HG03139 (cell line): ENCODE results near the gene ZMIZ1.

Experiments used
- ATAC-seq: cut with Tn5 transposase; IDR thresholded peaks from one replicate; pipeline ENCODE4 v1.9.1; 2021; ENCODE audit not compliant: unreplicated experiment

ZMIZ1 gene

DNA sequence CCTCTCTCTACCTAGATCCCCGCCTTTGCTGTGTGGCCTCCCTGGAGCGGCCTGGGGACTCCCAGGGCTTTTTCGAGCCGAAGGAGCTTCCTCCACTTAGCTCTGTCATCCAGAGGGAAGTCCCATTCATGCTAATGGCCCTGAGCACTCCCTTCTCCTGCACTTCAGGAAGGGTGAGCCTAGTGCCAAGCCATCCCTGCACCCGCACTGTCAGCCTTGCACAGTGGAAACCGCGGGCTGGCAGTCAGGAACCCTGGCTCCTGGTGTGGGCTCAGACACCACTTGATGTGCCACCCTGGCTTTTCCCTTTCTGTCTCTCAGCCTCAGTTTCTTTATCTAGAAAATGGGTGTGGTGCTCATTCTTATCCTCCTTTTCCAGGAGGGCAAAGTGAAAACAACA is 131.6 kb downstream of the ZMIZ1 start:
- ATAC-seq: no peak

DNA sequence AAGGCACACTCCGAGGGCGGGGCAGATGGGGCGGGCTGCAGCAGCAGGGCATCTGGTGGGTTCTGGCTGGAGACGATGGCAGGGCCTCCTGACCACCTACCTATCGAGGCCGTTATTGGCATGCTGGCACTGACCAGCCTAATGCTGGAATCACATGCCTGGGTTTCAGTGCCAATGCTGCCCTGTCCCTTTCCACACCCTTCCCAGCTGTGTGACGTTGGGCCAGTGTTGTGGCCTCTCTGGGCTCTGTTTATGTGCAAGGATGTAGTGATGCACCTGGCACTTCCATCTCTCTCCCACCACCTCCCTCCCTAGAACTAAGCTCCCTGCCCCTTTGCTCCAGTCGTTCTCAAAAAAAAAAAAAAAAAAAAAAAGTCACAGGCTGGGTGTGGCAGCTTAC is 132.9 kb downstream of the ZMIZ1 start:
- ATAC-seq: no peak

DNA sequence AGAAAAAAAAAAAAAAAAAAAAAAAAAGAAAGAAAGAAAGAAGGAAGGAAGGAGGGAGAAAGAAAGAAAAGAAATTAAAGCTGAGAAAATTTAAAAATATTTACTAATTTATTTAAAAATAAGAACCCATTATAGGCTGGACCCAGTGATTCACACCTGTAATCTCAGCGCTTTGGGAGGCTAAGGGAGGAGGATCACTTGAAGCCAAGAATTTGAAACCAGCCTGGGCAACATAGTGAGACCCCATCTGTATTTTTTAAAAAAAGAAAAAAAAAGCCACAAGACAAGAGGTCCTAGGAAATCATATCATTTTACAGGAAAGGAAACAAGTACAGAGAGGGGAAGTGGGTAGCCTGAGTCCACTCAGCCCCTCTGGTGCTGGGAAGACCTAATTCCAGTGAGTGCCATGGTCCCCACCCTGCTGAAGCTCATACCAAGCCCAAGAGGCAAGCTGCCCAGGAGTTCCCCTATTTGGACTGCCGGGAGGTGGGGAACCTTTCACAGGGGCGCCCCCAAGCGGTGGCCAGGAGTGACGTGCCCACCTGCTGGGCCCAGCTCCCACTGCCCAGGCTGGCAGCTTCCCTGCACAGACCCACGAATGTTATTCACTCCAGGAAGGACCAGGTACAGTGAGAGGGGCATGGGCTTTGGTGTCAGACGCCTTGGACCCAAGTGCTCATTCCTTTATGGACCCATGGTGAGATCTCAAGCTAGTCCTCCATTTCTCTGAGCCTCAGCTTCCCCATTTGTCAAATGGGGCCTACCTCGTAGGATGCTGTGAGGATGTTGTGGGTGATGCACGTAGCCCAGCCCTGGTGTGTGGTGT is 133.6 kb downstream of the ZMIZ1 start:
- ATAC-seq: no peak

DNA sequence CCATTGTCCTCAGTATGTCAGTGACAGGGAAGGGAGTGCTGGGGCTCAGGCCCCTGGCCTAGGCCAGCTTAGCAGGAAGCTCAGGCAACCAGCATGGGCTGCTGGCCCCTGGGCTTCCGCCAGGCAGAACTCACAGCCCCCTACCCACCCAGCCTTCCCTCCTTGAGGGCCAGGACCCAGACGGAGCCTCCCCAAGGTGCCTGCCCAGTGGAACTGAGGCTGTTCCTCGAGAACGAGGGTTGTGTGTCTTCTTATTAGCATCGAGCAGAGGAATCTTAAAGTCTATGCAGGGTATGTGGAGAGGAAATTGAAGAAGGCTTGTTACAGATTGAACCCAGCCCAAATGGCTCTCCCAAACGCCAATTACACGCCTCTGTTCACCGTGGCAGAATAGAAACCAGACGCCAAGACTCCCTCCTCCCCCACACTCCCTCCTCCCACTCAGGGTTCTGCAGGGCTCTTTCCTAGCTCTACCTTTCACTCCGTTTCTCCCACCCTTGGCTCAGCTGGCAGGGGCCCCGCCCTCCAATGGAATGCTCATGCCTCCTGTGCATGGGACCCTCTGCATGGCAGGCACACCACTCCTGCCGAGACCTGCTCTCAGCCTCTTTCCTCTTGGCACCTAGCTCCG is 134.4 kb downstream of the ZMIZ1 start:
- ATAC-seq: no peak

DNA sequence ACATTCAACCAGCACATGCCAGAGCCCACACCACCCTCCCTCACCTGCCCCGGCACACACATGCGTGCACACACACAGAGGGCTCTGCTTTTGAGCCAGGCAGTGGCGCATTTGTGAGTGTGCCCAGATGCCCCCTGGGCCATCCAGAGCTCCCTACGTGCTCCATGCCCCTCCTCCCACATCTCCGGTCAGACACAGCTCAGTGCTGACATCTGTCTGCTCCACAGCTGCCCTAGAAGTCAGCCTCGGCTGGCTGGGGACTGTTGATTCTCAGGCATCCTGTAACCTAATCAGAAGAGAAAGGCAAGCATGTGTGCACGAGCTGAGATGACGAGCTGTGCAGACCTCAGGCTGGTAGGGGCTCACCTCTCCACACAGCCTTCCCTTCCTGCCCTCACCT is 135.1 kb downstream of the ZMIZ1 start:
- no peak for ATAC-seq

DNA sequence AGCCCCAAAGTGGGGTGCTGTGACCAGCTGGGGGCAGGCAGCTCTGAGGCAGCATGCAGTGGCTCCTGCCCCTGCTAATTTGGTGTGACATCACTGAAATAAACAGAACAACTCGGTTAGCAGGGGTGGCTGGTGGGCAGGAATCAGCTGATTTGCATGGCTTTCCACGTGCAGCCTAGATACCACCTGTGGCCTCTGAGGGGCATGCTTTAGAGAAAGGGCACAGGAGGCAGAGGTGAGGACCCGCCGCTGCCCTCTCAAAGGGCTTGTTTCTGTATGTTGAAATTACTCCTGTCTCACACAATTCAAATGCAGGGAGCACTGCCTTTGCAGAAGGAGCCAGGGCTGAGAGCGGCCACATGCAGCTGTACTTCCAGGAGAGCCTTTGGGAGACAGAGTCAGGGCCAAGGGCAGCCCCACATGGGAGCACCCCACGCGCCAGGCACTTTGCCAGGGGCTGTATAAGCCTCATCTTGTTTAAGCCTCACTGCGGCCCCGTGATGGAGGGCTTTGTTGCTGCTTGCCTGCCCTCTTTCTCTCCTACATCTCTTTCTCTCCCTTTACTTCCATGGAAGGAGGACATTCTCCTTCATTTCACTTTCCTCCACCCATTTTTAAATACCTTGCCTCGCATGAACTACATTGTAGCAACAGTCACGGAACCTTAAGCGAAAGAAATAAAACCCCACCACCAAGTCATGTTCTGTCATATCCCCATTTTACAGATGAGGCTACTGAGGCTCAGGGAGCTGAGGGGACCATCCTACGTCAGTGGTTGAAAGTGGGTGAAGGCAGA is 137.7 kb downstream of the ZMIZ1 start:
- no peak for ATAC-seq

DNA sequence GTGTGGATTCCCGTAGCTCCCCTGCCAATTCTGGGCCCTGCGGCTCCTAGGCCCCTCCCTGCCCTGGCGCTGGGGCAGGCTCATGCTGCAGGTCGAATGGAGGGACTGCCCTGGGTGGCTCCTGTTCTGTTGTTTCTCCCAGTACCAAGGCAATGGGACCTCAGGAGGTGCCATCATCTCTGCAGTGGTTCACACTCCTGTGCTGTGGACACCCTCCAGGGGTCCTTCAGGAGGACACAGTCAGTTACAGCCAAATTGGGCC is 138.3 kb downstream of the ZMIZ1 start:
- ATAC-seq: no peak

DNA sequence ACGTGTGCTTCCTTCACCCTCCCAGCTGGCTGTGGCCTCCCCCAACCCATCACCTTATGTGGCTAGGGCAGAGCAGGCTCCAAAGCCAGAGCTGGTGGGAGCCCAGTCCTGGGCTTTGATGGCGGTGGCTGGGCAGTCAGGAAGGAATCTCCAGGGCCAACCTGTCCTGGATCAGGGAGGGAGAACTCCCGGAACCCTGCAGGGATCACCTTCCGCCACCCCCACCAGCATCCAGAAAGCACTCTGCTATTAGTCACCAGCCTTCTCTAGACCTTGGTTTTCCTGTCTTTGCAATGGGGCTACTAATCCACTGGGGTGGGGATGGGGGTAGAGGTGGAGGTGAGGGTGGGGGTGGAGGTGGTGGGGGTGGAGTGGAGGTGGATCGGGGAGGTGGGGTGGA is 139.0 kb downstream of the ZMIZ1 start:
- no peak for ATAC-seq

DNA sequence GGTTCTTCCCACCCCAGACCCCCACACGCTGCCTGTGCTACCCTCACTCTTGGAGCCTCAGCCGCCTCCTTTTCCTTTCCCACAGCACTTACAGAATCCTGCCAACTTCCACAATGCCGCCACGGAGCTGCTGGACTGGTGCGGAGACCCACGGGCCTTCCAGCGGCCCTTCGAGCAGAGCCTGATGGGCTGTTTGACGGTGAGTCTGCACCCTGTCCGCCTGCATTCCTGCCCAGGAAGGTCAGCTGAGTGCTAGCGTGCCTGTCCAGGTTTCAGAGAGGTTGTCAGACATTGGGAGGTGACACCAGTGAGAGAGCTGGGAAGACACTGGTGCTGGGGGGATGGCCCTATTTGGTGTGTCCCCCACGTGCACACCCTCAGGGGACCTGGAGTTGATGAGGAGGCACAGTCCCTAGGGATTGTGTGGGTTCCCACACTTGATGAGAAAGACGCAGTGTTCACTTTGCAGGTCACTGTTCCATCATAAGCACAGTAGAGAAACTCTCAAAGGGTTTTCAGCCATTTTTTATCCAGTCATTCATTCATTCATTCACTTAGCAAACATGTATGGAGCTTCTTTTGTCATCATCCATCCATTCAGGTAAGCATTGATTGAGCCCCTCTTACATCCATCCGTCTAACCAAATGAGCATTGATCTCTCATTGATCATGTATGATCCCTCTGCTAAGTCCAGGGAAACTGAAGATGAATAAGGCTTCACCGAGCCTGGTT is 139.7 kb downstream of the ZMIZ1 start:
- ATAC-seq: no peak

DNA sequence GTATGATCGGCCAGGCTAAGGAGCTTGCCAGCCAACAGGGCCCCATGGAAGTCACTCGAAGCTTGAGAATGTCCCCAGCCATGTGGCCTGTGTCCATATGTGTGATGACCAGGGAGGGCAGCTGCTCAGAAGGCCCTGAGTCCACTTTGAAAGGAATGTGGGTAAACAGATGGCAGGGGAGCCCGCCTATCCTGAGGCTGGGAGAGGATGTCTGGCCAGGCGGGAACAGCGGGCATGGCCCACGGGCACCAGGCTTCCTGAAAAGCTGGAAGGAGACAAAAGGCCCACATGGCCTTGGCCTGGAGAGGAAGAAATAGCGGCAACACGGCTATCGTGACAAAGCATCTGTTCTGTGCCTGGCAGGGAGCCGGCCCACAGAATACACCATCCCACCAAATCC is 140.6 kb downstream of the ZMIZ1 start:
- ATAC-seq: no peak

DNA sequence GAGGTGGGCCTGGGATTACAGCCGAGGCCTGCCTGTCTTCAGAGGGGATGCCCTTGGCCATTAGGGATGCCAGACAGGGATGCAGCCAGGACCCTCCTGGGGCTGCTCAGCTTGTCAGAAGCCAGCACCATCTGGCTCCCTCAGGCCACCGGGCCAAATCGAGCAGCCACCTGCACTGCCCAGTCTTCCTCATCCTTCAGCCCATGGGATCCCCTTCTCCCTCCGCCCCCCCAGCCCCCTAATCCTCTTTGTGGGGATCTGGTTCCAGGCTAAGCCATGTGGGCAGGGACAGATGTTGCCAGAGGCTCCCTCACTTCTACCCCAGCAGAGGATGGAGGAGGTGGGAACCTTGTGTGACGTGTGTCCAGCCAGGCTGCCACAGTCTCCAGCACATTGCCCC is 141.1 kb downstream of the ZMIZ1 start:
- no peak for ATAC-seq

DNA sequence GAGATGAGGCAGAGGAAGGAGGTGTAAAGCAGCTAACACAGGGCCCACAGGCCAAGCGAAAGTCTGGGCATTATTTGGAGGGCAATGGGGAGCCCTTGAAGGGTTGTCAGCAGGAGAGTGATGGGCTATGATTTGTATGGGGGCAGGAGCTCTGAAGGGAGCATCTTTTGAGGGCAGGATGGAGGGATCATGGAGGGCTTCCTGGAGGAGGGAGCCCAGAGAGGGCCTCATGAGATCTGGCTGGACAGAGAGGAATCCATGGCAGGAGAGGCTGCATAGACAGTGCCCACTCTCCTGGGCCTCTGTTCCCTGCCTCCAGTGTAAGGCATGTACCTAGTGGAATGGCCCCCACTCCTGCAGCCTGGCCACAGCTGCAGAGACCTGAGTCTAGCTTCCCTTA is 141.9 kb downstream of the ZMIZ1 start:
- no peak for ATAC-seq

DNA sequence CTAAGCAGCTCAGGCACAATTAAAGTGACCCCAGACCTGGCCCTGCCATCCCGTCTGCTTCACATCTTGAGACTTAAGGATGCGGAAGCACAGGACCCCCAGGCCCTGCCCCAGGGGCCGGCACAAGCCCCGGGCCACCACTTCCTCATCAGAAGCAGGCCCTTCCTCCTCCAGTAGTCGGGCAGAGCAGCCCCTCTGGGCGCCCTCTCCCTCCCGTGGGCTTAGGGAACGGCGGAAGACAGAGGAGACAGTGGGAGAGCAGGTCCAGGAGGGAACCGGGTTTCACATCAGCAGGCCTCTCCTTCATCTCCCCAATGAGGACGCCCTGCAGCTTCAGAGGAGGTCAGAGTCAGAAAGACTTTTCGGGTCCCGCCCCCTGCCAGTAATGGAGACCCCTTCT is 142.8 kb downstream of the ZMIZ1 start:
- ATAC-seq: no peak

DNA sequence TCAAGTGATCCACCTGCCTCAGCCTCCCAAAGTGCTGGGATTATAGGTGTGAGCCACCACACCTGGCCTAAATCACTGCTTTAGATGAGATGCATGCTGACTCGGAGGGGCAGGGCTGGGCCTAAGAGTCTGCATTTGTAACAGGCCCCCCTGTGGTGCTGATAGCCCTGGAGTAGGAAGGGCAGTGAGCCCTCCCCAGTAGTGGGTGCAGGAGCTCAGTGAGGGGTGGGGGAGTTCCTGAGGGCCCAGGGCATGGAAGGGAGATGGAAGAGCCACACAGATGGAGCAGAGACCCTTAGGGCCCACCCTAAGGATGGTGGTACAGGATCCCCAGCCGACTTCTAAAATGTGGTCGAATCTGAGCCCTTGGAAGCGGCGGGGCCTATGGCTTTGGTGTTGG is 146.8 kb downstream of the ZMIZ1 start:
- ATAC-seq: no peak

DNA sequence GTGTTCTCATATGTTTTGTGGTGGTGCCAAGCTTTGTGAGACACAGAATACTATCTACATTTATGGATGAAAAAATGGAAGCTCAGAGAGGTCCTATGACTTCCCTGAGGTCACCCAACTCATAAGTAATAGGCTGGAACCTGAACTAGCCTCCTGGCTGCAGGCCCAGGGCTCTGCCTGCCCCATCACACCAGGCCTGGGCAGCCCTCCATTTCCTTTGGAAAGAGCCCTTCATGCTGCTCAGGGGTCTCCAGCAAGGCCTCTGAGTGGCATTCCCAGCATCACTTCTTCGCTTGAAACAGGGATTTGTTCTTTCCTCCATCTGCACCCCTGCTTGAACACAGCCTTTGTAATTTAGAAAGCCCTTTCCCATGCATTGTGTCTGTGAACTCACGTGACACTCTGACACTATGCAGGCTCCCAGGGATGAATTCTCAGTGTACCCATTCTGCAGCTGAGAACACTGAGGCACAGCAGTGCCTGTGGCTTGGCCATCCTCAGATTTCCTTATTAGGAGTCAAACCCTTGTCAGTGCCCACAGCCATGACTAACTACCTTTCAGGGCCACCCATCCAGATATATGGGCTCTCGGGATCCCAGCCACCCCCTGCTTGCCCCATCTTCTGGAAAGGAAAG is 150.7 kb downstream of the ZMIZ1 start:
- ATAC-seq: no peak

DNA sequence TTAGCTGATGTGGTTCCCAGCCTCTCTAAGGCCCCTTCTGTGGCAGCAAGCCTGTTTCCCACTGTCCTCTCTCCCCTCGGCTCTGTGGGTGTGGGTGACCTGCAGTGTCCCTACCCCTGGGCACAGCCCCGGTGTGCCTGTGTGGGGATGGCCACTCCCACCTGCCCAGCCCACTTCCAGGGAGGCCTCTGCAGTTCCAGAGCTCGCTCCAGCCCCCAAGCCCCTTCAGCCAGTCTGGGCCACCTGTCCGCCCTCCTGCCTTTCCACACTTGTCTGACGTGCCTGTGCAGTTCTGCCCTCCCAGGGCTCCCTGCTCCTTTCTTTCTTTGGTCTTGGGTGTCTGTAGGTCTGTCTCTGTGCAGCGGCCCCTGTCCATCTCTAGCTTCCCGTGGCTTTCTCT is 151.5 kb downstream of the ZMIZ1 start:
- no peak for ATAC-seq

DNA sequence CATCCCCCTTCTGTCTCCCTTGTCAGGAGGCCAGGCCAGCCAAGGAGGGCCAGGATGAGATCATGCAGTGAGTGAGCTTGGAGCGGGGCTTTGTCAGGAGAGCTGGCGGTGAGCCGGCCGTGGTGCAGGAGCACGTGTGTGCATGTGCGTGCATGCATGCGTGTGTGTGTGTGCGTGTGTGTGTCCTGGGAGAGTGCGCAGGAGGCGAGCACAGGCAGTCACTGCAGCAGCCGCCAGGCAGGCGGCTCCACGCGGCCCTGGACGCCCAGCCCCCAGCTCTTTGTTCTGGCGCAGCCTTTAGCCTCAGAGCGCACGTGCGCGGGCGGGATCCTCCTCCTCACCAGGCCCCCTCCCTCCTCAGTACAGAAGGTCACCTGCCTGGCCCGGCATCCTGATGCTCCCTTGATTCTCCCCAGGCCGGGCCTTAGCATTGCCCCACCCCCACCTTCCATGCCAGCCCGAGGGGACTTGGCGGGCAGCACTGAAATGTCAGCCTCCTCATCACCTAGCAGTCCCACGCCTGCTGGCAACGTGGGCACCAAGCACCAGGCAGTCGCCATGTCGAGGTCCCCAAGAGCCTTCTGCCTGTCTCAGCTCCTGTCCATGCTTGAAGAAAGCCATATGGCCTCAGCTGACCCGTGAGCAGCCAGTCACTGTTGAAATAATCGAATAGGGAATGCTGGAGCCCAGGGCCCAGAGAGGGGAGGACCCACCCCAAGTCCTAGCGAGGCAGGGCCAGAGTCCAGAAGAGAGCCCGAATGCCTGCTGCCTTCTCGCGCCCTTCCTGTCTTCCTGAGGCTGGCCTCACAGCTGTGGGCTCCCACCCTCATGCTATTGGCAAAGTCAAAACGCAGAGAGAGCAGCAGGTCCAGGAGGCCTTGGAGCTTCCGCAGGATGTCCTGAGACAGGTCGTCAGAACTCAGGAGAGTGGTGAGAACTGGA is 152.6 kb downstream of the ZMIZ1 start:
- no peak for ATAC-seq

DNA sequence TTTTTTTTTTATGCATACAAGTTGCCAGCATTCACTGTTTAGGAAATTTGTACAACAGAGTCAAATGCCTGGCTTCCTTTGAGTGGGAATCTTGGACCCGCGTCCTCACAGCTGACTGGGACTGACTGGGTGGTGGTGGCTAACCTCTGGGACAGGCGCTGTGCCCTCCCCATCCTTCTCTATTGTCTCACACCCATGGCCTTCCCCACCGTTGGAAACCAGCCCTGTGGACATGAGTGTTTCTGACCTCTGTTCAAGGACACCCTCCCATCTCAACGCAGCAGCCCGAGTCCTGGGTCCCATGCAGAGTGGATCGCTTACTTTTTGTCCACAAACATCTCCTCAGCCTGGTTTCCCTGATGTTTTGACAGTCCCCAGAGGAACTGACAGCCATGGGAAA is 153.4 kb downstream of the ZMIZ1 start:
- no peak for ATAC-seq

DNA sequence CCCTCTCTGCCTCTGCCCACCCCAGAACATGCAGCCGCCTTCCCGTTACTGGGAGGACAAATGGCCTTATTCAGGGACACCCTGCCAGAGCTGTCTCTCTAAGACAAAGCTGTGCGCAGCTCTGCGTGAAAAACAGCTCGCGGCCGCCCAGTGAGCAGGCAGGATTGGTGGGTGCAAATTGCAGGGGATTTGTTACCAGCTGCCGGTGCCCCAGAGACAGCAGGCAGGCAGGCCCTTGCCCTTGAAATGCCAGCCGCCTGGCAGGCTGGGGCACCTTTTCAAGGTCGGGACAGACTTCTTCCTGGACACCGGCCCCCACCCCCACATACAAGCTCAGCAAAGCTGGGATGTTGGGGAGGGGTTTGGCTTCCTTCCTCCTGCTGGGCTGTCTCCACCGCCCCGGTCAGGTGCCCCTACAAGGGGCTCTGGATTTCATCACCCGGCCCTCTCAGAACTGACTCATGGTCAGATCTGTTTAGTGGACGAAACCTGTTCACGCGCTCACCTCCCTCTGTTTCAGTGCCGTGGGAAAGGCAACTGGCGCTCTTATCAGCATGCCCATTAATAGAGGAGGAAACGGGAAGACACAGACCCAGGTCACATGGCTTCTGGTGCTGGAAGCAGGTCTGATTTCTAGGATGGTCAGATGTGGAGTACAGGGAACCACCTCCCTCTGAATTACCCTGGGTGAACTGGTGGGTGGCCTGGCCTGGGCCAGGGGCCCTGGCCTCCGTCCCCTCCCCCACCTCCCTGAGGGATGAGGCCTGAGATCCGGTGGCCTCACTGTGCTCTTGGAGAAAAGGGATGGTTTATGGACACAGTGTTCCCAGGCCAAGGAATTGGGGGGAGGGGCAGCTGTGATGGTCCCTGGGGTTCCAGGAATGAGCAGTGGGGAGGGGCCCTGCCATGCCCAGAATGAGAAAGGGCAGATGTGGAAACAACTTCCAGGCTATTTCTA is 154.6 kb downstream of the ZMIZ1 start:
- no peak for ATAC-seq
